Cortex of kidney (tissue), 1 donor: ENCODE results near the gene RNU1-3.
"Not testable (repeated sequence)": the region's sequence is repeated elsewhere in the genome, so short reads cannot be mapped to it uniquely, and the experiment has no call there.

Experiments
- DNase-seq: peaks from one replicate; lab custom pipeline; 2025; lab: John Stamatoyannopoulos, UW

Gene RNU1-3

DNA sequence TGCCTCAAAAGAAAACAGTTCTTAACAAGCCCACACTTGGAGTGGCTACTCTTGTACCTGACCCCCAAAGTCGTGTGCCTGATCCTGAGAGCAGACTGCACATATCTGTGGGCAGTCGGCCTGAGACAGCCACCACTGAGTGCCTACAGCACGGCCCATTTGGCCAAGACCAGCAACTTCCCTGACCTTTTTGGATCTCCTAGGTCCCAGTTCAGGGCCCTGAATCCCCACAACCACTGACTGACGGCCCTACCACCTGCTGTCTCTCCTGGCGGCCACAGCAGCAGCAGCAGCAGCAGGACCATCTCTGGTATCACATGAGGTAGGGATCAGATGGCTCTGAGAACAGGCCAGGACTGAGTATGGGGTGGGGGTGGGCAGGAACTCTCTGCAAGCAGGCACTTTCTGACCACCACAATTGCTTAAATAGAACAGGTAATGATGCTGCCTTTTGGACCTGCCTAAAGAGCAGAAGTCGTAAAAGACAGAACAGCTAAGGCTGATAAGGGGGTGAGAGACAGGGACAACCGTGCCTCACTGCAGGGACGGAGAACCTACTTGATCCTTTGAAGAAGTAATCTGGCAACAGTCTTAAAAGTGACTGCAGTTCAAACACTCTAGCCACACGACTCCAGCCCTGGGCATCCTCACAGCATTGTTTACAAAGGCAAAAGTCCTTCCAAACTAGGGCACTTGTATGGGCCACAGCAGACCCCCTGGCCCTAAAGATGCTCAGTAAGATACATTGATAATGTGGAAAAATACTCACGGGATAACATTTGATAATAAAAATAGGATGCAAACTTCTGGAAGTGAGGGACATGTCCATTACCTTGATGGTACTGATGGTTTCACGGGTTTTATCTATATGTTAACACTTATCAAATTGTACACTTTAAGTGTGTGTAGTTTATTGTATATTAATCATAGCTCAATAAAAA, 27.4 kb downstream of the RNU1-3 start:
- not testable (repeated sequence) for DNase-seq

- not testable (repeated sequence) for DNase-seq
Observed at GRCh38 chr1:16637941-16638778, 28.6 kb downstream of the RNU1-3 start.

DNA sequence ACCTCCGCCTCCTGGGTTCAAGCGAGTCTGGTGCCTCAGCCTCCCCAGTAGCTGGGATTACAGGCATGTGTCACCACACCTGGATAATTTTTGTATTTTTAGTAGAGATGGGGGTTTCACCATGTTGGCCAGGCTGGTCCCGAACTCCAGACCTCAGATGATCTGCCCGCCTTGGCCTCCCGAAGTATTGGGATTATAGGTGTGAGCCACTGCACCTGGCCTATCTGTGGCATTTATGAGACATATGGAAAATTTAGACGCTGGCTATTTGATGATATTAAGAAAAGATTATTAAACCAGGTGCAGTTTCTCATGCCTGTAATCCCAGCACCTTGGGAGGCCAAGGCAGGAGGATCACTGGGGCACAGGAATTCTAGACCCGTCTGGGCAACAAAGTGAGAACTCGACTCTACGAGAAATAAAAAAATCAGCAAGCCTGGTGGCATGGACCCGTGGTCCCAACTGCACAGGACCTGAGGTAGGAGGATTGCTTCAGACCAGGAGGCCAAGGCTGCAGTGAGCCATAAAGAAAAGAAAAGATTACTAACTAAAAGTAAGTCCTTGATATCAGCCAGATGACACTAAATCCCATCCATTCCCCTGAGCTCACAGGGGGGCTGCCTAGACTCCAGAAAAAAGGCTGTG, 30.1 kb downstream of the RNU1-3 start:
- DNase-seq: not testable (repeated sequence)

DNA sequence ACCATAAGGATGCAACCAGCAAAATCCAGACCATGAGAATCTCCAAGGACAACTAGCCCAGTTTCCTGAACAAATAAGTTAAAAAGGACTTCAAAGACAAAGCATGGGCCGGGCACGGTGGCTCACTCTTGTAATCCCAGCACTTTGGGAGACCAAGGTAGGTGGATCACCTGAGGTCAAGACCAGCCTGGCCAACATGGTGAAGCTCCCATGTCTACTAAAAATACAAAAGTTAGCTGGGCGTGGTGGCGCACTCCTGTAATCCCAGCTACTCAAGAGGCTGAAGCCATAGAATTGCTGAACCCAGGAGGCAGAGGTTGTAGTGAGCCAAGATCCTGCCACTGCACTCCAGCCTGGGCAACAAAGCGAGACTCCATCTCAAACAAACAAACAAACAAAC, 30.8 kb downstream of the RNU1-3 start:
- DNase-seq: not testable (repeated sequence)

DNA sequence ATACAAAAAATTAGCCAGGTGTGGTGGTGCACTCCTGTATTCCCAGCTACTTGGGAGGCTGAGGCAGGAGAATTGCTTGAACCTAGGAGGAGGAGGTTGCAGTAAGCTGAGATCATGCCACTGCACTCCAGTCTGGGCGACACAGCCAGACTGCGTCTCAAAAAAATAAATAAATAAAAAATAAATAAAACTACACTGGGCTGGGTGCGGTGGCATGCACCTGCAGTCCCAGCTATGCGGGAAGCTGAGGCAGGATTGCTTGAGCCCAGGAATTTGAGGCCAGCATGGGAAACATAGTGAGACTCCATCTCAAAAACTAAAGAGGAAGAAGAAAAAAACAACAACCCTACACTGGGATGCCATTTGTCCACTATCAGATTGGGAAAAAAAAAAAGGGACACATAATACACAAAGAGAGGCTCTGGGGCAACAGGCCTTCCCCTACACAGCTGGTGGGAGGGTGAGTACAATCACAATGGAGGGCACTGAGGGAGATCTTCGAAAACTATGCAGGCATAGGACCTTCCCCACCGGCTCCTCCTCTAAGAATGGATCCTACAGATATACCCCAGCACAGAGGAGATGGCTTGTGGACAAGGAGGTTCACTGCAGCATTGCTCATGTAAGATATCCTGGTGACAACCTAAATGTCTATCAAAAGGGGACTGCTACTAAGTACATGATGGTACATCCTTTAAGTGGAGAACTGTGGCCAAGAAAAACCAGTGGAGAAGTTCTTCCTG, 33.0 kb downstream of the RNU1-3 start:
- not testable (repeated sequence) for DNase-seq

DNA sequence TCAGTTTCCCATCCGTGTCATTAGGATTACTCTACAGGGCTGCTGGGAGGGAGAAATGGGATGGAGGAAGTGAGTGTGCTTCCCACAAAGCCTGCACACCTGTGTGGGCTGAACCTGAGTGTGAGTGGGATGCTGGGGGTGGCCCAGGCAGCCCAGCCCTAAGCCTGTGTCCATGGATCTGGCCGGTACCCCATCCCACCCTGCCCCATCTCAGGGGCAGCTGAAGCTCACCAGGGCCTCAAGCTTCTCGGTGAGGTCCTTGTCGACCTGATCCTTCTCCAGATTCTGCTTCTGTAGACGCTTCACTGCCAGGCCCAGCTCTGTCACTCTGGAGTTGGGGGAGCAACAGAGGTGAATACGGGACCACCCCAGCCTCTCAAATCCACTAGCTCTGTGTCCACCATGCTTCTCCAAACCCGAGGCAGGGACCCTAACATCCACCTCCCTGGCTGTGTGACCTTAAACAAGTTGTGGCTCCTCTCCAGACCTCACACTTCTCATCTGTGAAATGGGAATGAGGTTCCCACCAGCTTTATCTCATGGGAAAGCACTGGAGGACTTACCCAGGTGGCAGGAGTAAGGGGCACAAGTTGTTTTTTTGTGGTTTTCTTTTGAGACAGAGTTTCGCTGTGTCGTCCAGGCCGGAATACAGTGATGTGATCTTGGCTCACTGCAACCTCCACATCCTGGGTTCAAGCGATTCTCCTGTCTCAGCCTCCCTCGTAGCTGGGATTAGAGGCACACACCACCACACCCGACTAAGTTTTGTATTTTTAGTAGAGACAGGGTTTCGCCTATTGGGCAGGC, 34.5 kb downstream of the RNU1-3 start:
- DNase-seq: not testable (repeated sequence)

- DNase-seq: no peak
Observed at GRCh38 chr1:16631248-16632043, 35.3 kb downstream of the RNU1-3 start.

DNA sequence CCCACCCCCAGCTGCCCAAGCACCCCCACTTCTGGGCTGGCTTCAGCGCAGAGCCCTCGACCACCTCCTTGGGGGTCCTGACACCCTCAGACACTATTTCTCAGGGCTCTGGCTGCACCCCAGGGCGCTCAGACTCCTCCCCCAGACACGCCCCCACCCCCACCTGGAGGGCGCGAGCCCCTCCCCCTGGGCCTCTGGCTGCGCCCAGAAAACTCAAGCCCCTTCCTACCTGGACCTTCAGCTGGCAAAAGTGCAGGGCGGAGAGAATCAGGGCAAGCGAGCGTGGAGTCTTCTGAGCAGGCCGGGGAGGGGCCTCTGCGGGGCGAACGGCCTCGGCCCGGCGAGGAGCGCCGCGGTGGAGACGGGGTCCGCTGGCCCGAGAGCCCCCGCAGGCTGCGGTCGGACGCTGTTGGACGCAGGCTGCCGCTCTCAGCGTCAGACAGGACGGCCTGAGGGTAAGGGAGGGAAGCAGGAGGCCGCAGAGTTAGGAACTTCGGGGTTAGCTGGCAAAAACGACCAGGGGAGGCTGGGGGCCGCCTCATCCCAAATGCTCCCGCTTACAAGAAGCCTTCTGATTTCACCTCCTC, 36.0 kb downstream of the RNU1-3 start:
- no peak for DNase-seq

DNA sequence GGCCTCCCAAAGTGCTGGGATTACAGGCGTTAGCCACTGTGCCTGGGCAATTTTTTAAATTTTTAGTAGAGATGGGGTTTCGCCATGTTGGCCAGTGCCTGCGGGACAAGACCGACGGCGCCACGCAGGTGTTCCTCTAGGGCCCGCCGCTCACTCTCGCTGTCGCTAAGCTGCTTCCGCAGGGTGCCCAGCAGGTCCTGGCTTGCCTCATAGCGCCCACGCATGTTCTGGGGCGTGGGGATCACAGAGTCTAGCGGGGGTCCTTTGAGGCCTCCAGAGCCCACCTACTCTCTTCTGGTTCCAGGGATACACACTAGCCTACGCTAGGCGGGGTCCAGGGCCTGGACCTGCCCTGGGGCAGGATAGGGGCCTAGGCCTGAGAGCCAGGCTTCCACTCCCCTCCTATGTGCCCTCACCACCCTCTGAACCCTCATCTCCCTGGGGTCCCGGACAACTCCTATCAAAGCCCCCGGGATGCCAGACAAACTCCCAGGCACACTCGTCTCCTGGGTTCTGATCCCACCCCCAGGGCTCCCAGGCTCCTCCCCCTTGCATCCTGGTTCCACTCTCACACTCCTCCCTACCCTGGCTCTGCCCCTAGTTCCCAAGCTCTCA, 36.7 kb downstream of the RNU1-3 start:
- DNase-seq: not testable (repeated sequence)

DNA sequence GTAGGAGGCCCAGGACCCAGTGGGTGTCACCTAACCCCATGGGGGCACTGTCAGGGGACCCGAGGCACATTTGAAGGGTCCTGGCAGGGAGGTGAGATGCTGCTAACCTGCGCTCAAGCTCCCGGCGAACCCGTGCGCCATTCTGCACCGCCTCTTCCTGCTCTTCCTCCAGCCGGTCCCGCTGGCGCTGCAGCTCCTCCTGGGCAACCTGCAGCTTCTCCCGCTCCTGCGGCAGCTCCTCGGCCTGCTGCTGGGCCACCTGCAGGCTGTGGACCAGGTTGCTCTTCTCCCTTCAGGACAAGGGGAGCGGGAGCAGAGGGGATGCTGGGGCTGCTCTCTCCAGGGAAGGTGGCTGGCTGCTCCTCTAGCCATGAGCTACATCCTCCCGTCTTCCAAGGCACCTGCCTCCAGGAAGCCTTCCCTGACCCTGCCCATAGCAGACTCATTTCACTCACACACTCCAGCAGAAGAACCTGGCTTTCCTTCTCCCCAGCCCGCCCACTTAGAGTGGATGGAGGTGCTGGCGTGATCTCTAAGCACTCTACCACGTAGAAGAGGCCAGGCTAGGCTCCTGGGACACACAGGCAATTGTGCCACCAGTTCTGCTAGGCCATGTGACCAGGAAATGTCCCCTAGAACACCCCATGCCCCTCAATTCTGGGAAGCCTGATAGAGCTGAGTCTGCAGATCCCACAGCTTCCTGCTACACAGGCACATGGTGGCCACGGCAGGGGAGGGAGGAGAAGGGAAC, 38.2 kb downstream of the RNU1-3 start:
- DNase-seq: no peak

GRCh38 chr1:16626409-16626983, 40.3 kb downstream of the RNU1-3 start:
- not testable (repeated sequence) for DNase-seq

DNA sequence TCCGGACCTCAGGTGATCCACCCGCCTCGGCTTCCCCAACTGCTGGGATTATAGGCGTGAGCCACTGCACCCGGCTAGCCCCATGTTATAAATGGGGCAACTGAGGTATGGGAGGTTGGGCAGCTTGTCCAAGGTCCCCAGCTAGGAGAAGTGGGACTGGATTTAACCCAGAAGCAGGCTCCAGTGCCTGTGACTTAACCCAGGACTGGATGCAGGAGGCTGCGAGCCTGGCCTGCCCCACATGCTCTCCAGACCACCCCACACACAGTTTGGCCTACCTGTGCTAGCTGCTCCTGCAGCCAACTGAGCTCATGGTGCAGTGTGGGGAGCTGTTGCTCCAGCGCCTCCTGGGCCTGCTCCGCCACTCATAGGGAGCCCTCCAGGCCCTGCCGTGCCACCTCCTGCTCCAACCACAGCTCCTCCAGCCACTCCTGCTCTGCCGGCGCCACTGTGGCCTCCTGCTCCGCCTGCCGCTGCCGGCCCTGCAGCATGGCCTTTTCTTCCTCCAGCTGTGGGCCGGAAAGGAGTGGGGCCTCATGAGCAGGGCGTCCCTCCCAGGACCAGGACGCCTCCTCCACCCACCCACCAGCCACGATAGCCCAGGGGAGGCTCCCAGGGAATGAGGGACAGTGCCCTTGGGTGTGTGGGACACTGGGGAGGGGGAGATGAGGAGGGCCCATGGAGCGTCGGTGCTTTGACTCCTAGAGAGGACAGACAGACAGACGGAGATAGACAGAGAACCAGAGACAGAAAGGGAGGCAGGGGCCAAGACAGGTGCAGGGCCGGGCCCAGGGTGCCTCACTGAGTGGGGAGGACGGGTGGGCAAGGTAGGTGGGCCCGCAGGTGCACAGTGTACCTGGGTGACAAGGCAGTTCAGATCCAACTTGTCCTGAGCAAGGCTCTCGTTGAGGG, 41.0 kb downstream of the RNU1-3 start:
- DNase-seq: no peak

DNA sequence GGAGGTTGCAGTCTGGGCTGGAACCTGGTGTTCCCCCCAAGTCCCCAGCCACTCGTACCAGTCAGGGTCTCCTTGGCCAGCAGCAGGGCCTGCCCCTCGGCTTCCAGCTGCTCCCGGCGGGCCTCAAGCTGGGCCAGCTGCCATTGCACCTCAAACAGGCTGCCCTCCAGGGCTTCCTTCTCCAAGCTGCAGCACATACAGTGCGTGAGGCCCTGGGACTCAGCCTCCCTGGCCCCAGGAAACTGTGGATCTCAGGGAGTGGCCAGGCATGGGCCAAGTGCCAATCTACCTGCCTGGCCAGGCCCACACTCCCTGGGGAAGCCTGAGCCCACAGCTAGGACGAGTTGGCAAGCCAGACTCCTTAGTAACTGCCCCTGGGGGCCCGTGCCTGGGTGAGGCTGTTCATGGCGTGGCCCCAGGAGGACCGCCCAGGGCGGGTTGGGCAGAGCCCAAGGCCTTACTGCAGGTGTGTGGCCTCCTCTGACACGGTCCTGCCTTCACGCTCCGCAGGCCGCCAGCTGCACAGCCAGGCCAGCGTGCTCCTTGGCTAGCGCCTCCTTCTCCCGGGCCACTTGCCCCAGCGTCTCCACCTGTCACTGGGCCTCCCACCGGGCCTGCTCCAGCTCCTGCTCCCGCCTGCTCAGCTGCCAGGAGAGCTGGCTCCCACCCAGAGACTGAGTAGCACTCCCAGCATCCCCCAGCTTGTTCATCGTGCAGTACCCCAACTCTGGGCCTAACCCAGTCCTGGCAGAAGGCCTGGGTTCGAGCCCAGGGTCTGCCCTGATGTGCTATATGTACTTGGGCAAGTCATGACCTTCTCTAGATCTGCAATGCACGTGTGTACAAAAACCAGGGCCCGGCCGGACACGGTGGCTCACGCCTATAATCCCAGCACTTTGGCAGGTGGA, 42.7 kb downstream of the RNU1-3 start:
- DNase-seq: not testable (repeated sequence)

GRCh38 chr1:16623337-16623736, 43.4 kb downstream of the RNU1-3 start:
- DNase-seq: not testable (repeated sequence)

DNA sequence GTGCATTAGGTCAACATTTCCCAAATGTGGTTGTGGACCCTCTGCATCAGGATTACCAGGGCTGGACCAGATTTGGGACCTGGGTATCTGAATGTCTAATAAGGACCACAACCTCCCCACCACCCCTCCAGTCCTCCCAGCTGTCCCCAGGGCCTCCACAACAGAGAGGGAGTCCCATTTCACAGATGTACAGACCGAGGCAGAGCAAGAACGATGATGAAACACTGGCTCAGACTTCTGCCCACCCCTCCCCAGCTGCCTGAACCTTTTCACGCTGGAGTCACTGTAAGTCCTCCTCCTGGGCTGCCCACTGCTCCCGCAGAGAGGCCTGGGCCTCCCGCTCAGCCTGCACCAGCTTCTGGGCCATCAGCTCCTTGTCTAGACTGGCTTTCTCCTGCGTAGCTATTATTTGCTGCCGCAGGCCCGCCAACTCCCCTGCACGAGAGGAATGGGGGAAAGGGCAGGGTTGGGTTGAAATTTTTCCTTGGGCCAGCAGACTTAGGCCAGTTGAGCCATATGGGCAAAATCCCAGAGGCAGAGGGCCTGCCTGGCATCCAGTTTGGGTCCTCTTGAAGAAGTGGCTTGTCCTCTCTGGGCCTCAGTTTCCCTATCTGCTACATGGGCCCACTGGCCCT, 45.0 kb downstream of the RNU1-3 start:
- DNase-seq: not testable (repeated sequence)
